IPS DF 19.7 (cell line): Measurements from ENCODE around the gene DLGAP1.

Source experiments
- DNase-seq: peaks from one replicate; pipeline ENCODE4 v3.0.0-alpha.2; 2013; ENCODE audit warnings: low read depth, low spot score

Gene DLGAP1

GRCh38 chr18:4241090-4241617 lies 214.0 kb downstream of the DLGAP1 start:
- no peak for DNase-seq

GRCh38 chr18:4238966-4239365 lies 216.1 kb downstream of the DLGAP1 start:
- DNase-seq: no peak

- no peak for DNase-seq
These were observed 217.5 kb downstream of the DLGAP1 start for GRCh38 chr18:4237664-4238041.

- no peak for DNase-seq
These were observed 218.0 kb downstream of the DLGAP1 start for GRCh38 chr18:4236940-4237663.

- DNase-seq: no peak
These were observed 221.6 kb downstream of the DLGAP1 start for GRCh38 chr18:4233468-4233867.

GRCh38 chr18:4232656-4233055 lies 222.5 kb downstream of the DLGAP1 start:
- no peak for DNase-seq

GRCh38 chr18:4231260-4231659 lies 223.8 kb downstream of the DLGAP1 start:
- no peak for DNase-seq

GRCh38 chr18:4230450-4231168 lies 224.5 kb downstream of the DLGAP1 start:
- DNase-seq: no peak

GRCh38 chr18:4224031-4224704 lies 230.9 kb downstream of the DLGAP1 start:
- DNase-seq: no peak

DNA sequence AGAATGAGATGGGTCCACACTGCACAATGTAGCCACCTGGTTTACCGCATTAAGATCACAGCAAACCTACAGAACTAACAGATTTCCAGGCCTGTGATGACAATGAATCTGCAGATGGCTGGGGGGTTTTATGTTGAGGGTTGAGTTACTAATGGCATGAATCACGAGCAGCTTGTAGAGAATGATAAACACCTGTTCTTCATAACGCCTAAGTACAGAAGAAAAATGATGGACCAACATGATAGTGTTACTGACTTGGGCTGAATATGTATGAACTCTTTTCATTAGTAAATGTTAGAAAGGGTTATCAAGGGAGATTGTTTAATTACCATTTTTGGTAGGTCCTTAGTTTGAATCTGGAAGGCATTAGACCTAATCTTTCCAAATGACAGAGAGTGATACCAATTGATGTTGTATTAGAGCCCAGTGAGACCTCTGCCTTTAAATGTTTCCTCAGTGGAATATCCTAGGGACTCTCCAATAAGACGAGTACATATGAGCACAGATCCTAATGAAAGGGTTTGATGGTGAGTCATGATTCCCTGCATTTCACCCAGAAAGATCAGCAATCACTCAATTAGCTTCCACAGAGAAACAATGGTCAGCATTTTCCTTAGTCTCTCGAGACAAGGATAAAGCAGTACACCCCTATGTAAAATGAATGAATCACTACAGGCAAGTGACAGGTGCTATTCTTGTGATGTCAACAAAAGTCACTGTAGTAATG lies 243.8 kb downstream of the DLGAP1 start:
- DNase-seq: no peak

GRCh38 chr18:4208366-4208765 lies 246.7 kb downstream of the DLGAP1 start:
- no peak for DNase-seq

- DNase-seq: peak; percentile 17
These were observed 247.6 kb downstream of the DLGAP1 start for GRCh38 chr18:4207383-4207985.

GRCh38 chr18:4204438-4204720 lies 250.7 kb downstream of the DLGAP1 start:
- no peak for DNase-seq

DNA sequence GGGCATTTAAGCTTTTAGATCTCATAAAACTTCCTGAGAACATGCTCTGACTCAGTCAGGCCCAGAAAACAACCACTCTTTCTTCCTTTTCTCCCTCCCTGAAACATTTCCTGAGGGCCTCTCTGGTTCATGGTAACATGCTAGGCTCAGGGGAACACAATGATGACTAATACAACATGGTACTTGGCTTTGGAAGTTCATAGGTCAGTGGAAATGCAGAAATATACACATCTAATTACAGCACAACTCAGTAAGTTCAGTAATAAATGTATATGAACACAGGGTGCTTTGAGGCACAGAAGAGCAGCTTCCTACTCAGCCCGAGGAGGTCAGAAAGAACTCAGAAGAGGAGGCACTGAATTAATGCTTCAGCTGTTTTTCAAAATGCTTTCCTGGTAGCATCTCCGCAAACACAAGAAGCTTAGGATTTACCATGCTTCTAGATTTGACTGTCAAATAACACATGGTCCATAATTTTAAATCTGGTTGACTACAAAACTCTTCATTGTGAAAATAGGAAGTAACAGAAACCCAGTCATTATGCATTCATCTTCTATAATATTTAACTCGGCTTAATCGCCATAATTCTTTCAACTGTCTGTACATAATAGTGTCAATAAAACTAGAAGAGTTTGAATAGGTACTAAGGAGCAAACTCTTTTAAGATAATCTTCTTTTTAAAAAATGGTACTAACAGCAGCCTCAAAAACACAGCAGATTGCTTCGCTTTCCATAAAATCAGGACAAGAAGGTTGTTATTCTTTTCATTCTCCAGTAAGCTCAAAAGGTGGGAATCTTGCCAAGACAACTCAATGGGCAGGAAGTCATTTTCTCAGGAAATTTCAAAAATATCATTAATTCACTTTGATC lies 251.3 kb downstream of the DLGAP1 start:
- DNase-seq: no peak

DNA sequence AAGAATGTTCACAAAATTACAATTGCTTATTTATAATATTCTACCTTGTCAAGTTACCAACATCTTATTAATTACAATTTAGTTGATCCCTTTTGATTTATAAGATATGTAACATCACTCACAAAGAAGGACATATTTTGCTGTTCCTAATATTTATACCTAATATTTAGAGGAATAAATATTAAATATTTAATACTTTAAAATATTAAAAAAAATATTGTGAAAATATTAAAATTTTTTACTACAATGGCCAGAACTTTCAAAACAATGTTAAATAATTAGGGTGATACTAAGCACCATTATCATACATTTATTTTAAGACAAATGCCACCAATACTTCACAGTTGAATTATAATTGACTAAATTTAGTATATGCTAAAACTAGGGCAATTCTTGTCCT lies 254.7 kb downstream of the DLGAP1 start:
- no peak for DNase-seq

- DNase-seq: no peak
These were observed 256.2 kb downstream of the DLGAP1 start for GRCh38 chr18:4198956-4199355.

- DNase-seq: no peak
These were observed 258.8 kb downstream of the DLGAP1 start for GRCh38 chr18:4196351-4196750.

GRCh38 chr18:4193086-4193485 lies 262.0 kb downstream of the DLGAP1 start:
- no peak for DNase-seq

- peak; percentile 77 for DNase-seq
These were observed 273.1 kb downstream of the DLGAP1 start for GRCh38 chr18:4181882-4182568.

DNA sequence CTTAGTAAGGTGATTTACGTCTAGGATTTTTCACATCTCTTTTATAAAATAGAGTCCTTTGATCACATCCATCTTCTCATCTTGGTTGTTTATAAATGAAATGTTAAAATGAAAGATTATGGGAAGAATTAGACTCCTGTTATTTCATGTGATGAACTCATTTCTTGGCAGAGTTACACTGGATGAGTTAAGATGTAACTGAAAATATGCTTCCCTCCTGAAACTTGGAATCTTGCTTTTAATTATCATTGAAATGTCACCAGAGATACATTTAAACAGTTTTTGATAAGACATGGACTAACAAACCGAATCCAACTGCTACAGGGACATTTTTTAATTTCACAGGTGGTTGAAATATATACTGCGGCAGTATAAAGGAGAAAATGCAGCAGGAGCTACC lies 274.0 kb downstream of the DLGAP1 start:
- no peak for DNase-seq
